Activated naive CD8-positive, alpha-beta T cell treated with anti-CD3 and anti-CD28 coated beads, Interleukin-2, amount 50 U/mL, for 16 hours (primary cell): ENCODE results near the gene SEMA4A.
A peak's percentile ranks its signal among the peaks of the same experiment; 100 is the strongest.
"Not testable (repeated sequence)": the region's sequence is repeated elsewhere in the genome, so short reads cannot be mapped to it uniquely, and the experiment has no call there.

ENCODE experiments used
- DNase-seq: peaks from one replicate; pipeline ENCODE4 v3.0.0-alpha.2; 2020; ENCODE audit warnings: low read depth, low spot score

SEMA4A gene

GRCh38 chr1:156153362-156153761, at the start of gene SEMA4A:
Gene SEMA4A (plus strand): TSS chr1:156153585. CDS start chr1:156154579, 994 bp downstream.
- no peak for DNase-seq

GRCh38 chr1:156104065-156104810, 49.1 kb upstream of the SEMA4A start:
- no peak for DNase-seq

- no peak for DNase-seq
Measured at GRCh38 chr1:156104861-156105832, 48.2 kb upstream of the SEMA4A start.

- no peak for DNase-seq
Measured at GRCh38 chr1:156106624-156107488, 46.5 kb upstream of the SEMA4A start.

- DNase-seq, result no peak
Measured at GRCh38 chr1:156108057-156108456, 45.3 kb upstream of the SEMA4A start.

- DNase-seq, result no peak
Measured at GRCh38 chr1:156108664-156109241, 44.6 kb upstream of the SEMA4A start.

GRCh38 chr1:156110252-156110651, 43.1 kb upstream of the SEMA4A start:
- DNase-seq, result no peak

GRCh38 chr1:156111355-156111962, 41.9 kb upstream of the SEMA4A start:
- no peak for DNase-seq

- no peak for DNase-seq
Measured at GRCh38 chr1:156112276-156113137, 40.9 kb upstream of the SEMA4A start.

- DNase-seq, result no peak
Measured at GRCh38 chr1:156113282-156113950, 40.0 kb upstream of the SEMA4A start.

GRCh38 chr1:156114101-156114918, 39.1 kb upstream of the SEMA4A start, which contains the start of gene LMNA:
Gene LMNA (plus strand): TSS chr1:156114711. CDS start chr1:156114919, 208 bp downstream.
- DNase-seq, result peak; percentile 50

GRCh38 chr1:156114919-156115513, 38.4 kb upstream of the SEMA4A start:
- DNase-seq, result no peak

- DNase-seq, result no peak
Measured at GRCh38 chr1:156115514-156116374, 37.6 kb upstream of the SEMA4A start.

- not testable (repeated sequence) for DNase-seq
Measured at GRCh38 chr1:156116731-156117130, 36.7 kb upstream of the SEMA4A start.

- no peak for DNase-seq
Measured at GRCh38 chr1:156117414-156118176, 35.8 kb upstream of the SEMA4A start.
